Omental fat pad (tissue), 4 donors: ENCODE measurements around the gene SLC22A7. TPM values are rescaled to one million over a fixed set of nuclear protein-coding genes. Genes with fewer than 3 reads are reported as not detected.

Experiments
- ATAC-seq: fragments of 150-250 bp; one replicate; pipeline ENCODE4 v1.9.1; 2016; ENCODE audit warnings: mild to moderate bottlenecking, moderate library complexity; ENCODE audit not compliant: low FRiP score
- DNase-seq: peaks from one replicate; pipeline ENCODE4 v3.0.0-alpha.2; 2019; ENCODE audit warnings: low spot score
- CTCF ChIP-seq, 3 donors: fragments of 450-650 bp; IDR thresholded peaks; one replicate each; pipeline ENCODE4 v1.5.1; 2016 to 2017; ENCODE audit warnings: antibody characterized with exemption in 3 of 3, mild to moderate bottlenecking in 3 of 3, moderate library complexity in 2 of 3
- total RNA-seq, 4 donors: library from RNA; depleted of rRNA; stranded (reverse); fragments of >200 nt; gene quantifications; one replicate each; pipeline ENCODE4 v1.1.0, GENCODE V29; 2016

The SLC22A7 gene
- total RNA-seq, 4 donors from 2014 or later: not detected

GRCh38 chr6:43328528-43328927, 30.5 kb downstream of the SLC22A7 start:
- ATAC-seq: no peak
- no peak for DNase-seq
- TF ChIP-seq CTCF (IDR thresholded peaks at IDR 0.05): no peak

- DNase-seq (no peak), ATAC-seq (no peak)
- no peak for TF ChIP-seq CTCF (IDR thresholded peaks at IDR 0.05)
Observed at GRCh38 chr6:43331470-43331869, 33.4 kb downstream of the SLC22A7 start.

- no peak for ATAC-seq
- TF ChIP-seq CTCF (IDR thresholded peaks at IDR 0.05): no peak
- no peak for DNase-seq
Observed at GRCh38 chr6:43331891-43332290, 33.8 kb downstream of the SLC22A7 start.

- DNase-seq (no peak), ATAC-seq (peak; percentile 66)
- no peak for TF ChIP-seq CTCF (IDR thresholded peaks at IDR 0.05)
Observed at GRCh38 chr6:43334466-43335095, 36.5 kb downstream of the SLC22A7 start.

- ATAC-seq: no peak
- TF ChIP-seq CTCF (IDR thresholded peaks at IDR 0.05): no peak
- no peak for DNase-seq
Observed at GRCh38 chr6:43335469-43335868, 37.4 kb downstream of the SLC22A7 start.

- no peak for TF ChIP-seq CTCF (IDR thresholded peaks at IDR 0.05)
- DNase-seq (no peak), ATAC-seq (no peak)
Observed at GRCh38 chr6:43336382-43336781, 38.3 kb downstream of the SLC22A7 start.

GRCh38 chr6:43338243-43338642, 40.2 kb downstream of the SLC22A7 start:
- no peak for TF ChIP-seq CTCF (IDR thresholded peaks at IDR 0.05)

More at GRCh38 chr6:43338243-43338642, 40.2 kb downstream of the SLC22A7 start:
- ATAC-seq (no peak), DNase-seq (no peak)
